Measurements from ENCODE around the gene AOAH. TPM values are rescaled to one million over a fixed set of nuclear protein-coding genes. Genes with fewer than 3 reads are reported as not detected.

The AOAH gene
- total RNA-seq, 1 experiment from 2014 or later = not detected

GRCh38 chr7:36673703-36674102 is 50.6 kb downstream of the AOAH start:
- CTCF ChIA-PET = interaction anchor here (0.9 kb wide), 1 partner anchor 186 kb away, joined by 3 read pairs; no protein-coding TSS in a partner anchor
- Histone ChIP-seq H3K27ac (ENCODE audit: low read depth, low read length, poor library complexity, severe bottlenecking) (no peak overlapping the region), H3K4me3 (ENCODE audit: low read depth, low read length, poor library complexity, severe bottlenecking) (no peak overlapping the region), H3K27me3 (replicated peaks; ENCODE audit: insufficient read depth, low read depth, low read length, poor library complexity) (peaks cover 15% of the 10 kb centered on the region), H3K9me3 (ENCODE audit: low read depth, low read length, poor library complexity, severe bottlenecking) (no peaks in the 10 kb centered on the region), H3K4me1 (ENCODE audit: insufficient read depth, low read length, poor library complexity, severe bottlenecking) (no peaks in the 10 kb centered on the region), H3K36me3 (ENCODE audit: insufficient read depth, low read length, poor library complexity, severe bottlenecking) (no peaks in the 10 kb centered on the region)
- POLR2A ChIA-PET (ENCODE audit: low non-redundant PET) = no interaction called here
- TF ChIP-seq CTCF (conservative IDR thresholded peaks at IDR 0.05; ENCODE audit: low read depth, low read length) (no peak), EZH2 (IDR thresholded peaks at IDR 0.05; ENCODE audit: borderline replicate concordance, low read depth, low read length, poor library complexity, severe bottlenecking) (no peak)
- DNase-seq (ENCODE audit: low spot score) = no peak
- BruUV-seq (replicated peaks) = no TSS peak
- intact Hi-C loops (cut with micrococcal nuclease; ENCODE audit: unreplicated experiment) = loop anchor here (5.0 kb wide), 2 partner anchors 201 to 529 kb away; no protein-coding TSS in a partner anchor

- no peak for DNase-seq (ENCODE audit: low spot score)
- BruUV-seq (replicated peaks) = no TSS peak
- POLR2A ChIA-PET (ENCODE audit: low non-redundant PET) = no interaction called here
Observed at GRCh38 chr7:36671432-36671829, 52.9 kb downstream of the AOAH start.

DNA sequence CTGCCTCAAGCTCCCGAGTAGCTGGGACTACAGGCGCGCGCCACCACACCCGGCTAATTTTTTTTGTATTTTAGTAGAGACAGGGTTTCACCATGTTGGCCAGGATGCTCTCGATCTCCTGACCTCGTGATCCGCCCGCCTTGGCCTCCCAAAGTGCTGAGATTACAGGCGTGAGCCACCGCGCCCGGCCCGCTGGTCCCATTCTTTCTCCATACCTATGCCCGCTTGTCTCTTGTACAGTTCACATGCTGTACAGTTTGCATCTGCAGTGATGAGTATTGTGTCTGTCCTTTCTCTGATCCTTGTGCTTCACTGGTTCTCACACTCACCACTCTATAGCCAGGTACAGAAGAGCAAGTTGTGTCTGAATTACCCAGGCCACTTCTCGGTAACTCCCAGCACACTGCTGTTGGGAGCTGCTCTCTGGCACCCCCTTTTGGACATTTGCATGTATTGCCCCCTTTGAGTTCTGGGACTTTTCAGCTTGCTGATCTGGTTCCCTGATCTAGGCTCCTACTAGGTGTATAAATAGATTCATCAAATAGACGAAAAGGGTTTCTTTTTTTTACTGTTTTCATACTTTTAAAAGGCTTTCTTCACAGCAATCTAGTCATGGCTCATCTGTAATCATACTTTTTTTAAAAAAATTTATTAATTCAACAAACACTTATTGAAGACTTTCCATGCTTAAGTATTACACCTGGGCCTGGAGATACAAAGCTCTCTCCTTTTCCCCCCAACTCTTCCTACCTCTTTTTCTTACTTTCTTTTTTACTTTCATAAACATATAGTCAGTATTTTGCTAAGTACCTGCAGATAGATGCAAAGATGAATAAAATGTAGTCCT is 53.5 kb downstream of the AOAH start:
- BruUV-seq (replicated peaks) = no TSS peak
- H3K4me1 ChIP-seq (ENCODE audit: insufficient read depth, low read length, poor library complexity, severe bottlenecking) = no peaks in the 10 kb centered on the region
- CTCF ChIA-PET = interaction anchor here (0.7 to 1.6 kb wide), 3 partner anchors 183 to 511 kb away, joined by 3 to 10 read pairs (median 5); no protein-coding TSS in a partner anchor
- TF ChIP-seq EZH2 (IDR thresholded peaks at IDR 0.05; ENCODE audit: borderline replicate concordance, low read depth, low read length, poor library complexity, severe bottlenecking) = no peak
- peak; percentile 87 for TF ChIP-seq CTCF (conservative IDR thresholded peaks at IDR 0.05; ENCODE audit: low read depth, low read length)
- H3K36me3 ChIP-seq (ENCODE audit: insufficient read depth, low read length, poor library complexity, severe bottlenecking) = no peaks in the 10 kb centered on the region
- H3K4me3 ChIP-seq (ENCODE audit: low read depth, low read length, poor library complexity, severe bottlenecking) = no peak overlapping the region
- intact Hi-C loops (cut with micrococcal nuclease; ENCODE audit: unreplicated experiment) = loop anchor here (1.0 to 5.0 kb wide), 3 partner anchors 184 to 531 kb away; no protein-coding TSS in a partner anchor
- H3K27me3 ChIP-seq (replicated peaks; ENCODE audit: insufficient read depth, low read depth, low read length, poor library complexity) = peaks cover 6% of the 10 kb centered on the region
- POLR2A ChIA-PET (ENCODE audit: low non-redundant PET) = no interaction called here
- H3K27ac ChIP-seq (ENCODE audit: low read depth, low read length, poor library complexity, severe bottlenecking) = no peak overlapping the region
- H3K9me3 ChIP-seq (ENCODE audit: low read depth, low read length, poor library complexity, severe bottlenecking) = no peaks in the 10 kb centered on the region
- DNase-seq (ENCODE audit: low spot score) = peak; percentile 68

More at GRCh38 chr7:36671432-36671829, 52.9 kb downstream of the AOAH start:
- Histone ChIP-seq H3K36me3 (ENCODE audit: insufficient read depth, low read length, poor library complexity, severe bottlenecking) (no peaks in the 10 kb centered on the region), H3K9me3 (ENCODE audit: low read depth, low read length, poor library complexity, severe bottlenecking) (no peaks in the 10 kb centered on the region), H3K4me3 (ENCODE audit: low read depth, low read length, poor library complexity, severe bottlenecking) (no peak overlapping the region), H3K4me1 (ENCODE audit: insufficient read depth, low read length, poor library complexity, severe bottlenecking) (no peaks in the 10 kb centered on the region), H3K27me3 (replicated peaks; ENCODE audit: insufficient read depth, low read depth, low read length, poor library complexity) (peaks cover 12% of the 10 kb centered on the region), H3K27ac (ENCODE audit: low read depth, low read length, poor library complexity, severe bottlenecking) (no peak overlapping the region)
- TF ChIP-seq CTCF (conservative IDR thresholded peaks at IDR 0.05; ENCODE audit: low read depth, low read length) (no peak), EZH2 (IDR thresholded peaks at IDR 0.05; ENCODE audit: borderline replicate concordance, low read depth, low read length, poor library complexity, severe bottlenecking) (no peak)
- CTCF ChIA-PET = interaction anchor here (0.7 to 1.6 kb wide), 3 partner anchors 183 to 511 kb away, joined by 3 to 10 read pairs (median 5); no protein-coding TSS in a partner anchor
- intact Hi-C loops (cut with micrococcal nuclease; ENCODE audit: unreplicated experiment) = loop anchor here (1.0 to 5.0 kb wide), 3 partner anchors 184 to 531 kb away; no protein-coding TSS in a partner anchor
